Retinal pigment epithelial cell (primary cell): Measurements from ENCODE around the gene SMIM20.
"Not testable (repeated sequence)": the region's sequence is repeated elsewhere in the genome, so short reads cannot be mapped to it uniquely, and the experiment has no call there.

Source experiments
- DNase-seq: peaks from one replicate; pipeline ENCODE4 v3.0.0-alpha.2; 2010; ENCODE audit warnings: low read depth
- H3K4me3 ChIP-seq: 2 replicates; pipeline ENCODE4 v1.5.1; 2011; ENCODE audit warnings: mild to moderate bottlenecking, low read length, control low read depth, moderate library complexity
- TF ChIP-seq, protein P1 (sequence below): conservative IDR thresholded peaks from 2 replicates; pipeline ENCODE4 v1.5.1; 2011; ENCODE audit warnings: low read depth, low read length, control low read depth, inconsistent platforms

Gene SMIM20

DNA sequence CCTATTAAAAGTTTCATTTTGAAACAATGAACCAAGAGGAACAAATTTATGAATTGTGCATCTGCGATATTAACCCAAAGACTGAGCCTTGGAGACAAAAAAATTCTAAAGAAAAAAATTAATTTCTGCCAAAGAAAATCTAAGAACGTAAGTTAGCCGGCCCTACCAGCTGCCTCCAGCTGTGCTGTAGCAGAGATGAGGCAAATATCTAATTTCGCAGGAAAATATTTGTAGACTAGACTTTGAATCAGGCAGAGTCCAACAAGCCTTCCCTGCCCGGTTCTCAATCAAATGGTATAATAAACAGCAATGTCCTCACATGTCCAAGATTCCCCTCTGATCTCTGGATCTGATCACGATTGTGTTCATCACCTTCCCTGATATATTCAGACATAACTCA lies 21.2 kb upstream of the SMIM20 start:
- DNase-seq = no peak
- H3K4me3 ChIP-seq = no peak overlapping the region
- TF ChIP-seq, protein P1, sequence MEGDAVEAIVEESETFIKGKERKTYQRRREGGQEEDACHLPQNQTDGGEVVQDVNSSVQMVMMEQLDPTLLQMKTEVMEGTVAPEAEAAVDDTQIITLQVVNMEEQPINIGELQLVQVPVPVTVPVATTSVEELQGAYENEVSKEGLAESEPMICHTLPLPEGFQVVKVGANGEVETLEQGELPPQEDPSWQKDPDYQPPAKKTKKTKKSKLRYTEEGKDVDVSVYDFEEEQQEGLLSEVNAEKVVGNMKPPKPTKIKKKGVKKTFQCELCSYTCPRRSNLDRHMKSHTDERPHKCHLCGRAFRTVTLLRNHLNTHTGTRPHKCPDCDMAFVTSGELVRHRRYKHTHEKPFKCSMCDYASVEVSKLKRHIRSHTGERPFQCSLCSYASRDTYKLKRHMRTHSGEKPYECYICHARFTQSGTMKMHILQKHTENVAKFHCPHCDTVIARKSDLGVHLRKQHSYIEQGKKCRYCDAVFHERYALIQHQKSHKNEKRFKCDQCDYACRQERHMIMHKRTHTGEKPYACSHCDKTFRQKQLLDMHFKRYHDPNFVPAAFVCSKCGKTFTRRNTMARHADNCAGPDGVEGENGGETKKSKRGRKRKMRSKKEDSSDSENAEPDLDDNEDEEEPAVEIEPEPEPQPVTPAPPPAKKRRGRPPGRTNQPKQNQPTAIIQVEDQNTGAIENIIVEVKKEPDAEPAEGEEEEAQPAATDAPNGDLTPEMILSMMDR = no peak

DNA sequence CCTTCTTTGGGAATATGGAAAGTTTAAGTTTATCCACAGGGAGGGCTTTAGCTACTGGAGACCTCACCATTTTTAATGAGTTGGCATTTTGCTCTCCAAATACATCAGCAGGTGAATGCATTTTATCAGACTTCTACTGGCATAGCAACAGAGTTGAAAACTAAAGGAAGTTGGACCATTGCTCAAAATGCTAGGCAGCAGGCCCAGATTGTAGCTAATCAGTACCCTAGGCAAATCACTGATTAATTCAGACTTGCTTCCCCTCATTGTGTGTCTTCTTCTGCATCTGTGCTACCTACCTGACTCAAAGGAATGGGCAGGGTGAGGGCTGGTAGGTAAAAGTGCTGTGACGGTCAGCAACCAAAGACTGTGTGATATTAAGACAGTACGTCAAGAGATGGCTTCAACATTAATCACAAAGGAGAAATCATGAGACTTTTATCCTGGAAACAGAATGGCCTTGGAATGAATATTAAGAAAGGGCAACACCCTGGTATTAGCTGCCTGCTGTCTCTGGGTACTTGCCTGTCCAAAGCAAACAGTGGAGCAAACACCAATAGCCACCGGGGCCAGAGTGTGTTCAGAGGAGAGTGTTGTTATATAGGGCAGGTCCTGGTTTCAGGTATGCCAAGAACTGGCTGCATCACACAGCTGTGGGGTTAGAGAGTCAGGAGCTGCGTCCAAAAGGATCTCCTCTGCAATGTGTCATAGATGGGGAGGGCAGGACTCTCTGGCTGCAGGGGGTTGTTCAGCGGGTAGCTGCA lies 17.1 kb upstream of the SMIM20 start:
- H3K4me3 ChIP-seq = no peak overlapping the region
- TF ChIP-seq, protein P1 = no peak
- no peak for DNase-seq

DNA sequence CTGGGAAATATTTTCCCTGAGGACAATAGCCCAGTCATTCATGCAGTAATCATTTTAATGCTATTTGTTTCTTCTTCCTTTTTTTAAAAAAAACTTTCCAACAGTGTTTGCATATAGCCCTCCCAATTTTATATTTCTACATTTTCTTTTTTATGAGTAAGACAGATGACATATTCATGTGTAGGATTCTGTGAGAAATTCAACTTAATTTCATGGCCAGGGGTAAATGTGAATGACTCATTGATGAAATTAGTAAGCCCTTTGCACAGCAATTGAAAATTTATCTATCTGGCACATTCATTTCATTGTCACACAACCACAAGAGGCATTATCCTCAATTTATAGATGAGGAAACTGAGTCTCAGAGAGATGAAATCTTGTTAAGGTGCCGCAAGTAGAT lies 13.7 kb upstream of the SMIM20 start:
- no peak for DNase-seq
- TF ChIP-seq, protein P1 = no peak
- no peak overlapping the region for H3K4me3 ChIP-seq

DNA sequence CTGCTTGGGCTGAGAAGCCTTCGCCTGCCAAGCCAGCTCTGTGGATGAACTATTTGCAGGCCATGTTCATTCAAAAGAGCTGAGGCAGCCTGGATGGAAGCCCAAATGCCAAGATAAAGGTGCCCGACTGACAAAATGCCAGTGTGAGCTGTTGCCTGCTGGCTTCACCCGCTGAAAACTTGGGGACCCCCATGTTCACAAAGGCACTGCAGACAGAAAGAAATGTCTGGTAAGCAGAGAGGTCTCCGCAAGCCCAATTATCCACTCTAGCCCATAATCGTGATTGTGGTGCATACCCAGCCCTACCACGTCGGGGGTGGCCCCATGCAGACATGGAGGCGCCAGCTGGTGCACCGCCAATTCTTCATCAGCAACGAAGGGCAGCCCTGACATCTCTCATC lies 13.0 kb upstream of the SMIM20 start:
- no peak overlapping the region for H3K4me3 ChIP-seq
- DNase-seq = no peak
- TF ChIP-seq, protein P1 = no peak

DNA sequence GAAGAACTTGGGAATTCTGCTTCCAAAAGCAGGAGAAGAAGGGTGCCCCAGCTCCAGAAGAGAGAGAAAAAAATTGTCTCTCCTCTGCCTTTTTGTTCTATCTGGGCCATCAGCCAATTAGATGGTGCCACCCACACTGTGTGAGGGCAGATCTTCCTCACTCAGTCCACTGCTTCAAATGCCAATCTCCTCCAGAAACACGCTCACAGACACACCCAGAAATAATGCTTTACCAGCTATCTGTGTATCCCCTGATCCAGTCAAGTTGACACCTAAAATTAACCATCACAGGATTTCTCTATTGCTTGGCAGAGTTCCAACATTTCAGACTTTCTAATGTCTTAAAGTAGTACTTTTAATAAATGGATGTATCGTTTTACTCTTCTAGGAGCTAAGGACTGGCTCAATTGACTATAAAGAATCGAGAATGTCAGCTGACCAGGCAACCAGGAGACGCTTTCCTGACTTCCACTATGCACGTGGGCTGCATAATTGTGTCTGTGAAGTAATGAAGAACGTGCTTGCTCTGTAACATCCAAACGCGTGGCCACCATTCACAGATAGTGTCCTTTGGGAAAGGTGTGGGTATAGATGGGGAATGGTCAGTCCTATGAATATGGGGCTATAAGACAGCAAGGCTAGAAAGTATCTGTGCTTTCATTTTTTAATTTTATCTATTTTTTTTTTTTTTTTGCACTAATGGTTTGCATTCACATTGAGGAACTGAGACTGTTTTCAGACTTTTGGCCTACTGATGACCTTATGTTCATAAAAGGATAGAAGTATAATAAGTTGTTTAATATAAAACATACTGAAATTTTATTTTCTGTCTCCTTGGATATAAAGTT lies 9.9 kb upstream of the SMIM20 start:
- TF ChIP-seq, protein P1 = no peak
- no peak overlapping the region for H3K4me3 ChIP-seq
- DNase-seq = no peak

DNA sequence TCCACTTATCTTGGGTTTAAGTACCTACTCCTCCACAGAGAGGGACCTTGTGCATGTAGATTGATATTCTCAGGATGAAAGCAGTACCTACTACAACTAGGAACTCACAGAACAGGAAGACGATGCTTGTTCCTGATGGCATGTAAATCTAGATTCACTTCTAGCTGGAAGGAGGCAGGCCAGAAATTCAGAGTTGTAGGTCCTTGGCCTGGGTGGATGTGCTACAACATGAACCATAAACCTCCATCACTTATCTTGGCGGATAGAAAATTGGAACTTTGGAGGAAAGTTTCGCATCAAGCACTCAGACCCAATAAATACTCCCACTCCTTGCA lies 9.3 kb upstream of the SMIM20 start:
- no peak overlapping the region for H3K4me3 ChIP-seq
- no peak for DNase-seq
- TF ChIP-seq, protein P1 = no peak

DNA sequence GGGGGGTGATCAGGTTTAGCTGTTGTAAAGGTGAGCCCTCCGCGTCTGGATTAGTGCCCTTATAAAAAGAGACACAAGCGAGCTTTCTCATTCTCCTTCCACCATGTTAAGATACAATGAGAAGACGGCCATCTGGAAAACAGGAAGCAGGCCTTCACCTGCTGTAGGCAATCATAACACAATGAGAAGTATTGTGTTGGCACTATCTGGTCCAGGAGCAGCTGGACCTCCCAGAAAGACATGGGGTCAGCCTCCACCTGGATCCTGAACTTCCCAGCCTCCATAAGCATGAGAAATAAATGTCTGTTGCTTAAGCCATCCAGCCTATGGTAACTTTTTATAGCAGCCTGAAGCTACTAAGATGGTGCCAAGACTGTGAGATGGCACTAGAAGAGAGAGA lies 8.6 kb upstream of the SMIM20 start:
- TF ChIP-seq, protein P1 = no peak
- no peak for DNase-seq
- no peak overlapping the region for H3K4me3 ChIP-seq

DNA sequence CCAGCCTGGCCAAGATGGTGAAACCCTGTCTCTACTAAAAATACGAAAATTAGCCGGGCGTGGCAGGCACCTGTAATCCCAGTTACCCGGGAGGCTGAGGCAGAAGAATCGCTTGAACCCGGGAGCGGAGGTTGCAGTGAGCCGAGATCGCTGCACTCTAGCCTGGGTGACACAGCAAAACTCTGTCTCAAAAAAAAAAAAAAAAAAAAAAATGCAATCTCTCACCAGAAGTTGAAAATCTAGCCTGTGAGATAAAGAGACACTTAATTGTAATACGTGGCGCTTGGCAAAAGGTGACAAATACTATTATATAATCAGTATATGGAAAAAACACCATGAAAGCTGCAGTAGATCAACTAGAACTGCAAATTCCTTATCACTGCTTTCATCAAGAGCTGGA lies 7.9 kb upstream of the SMIM20 start:
- not testable (repeated sequence) for DNase-seq, H3K4me3 ChIP-seq
